GM19238 (cell line): ENCODE measurements around the gene TARS2.

Source experiments
- DNase-seq: peaks from one replicate; pipeline ENCODE4 v3.0.0; 2011; ENCODE audit warnings: low spot score; ENCODE audit not compliant: insufficient read length

TARS2 gene

DNA sequence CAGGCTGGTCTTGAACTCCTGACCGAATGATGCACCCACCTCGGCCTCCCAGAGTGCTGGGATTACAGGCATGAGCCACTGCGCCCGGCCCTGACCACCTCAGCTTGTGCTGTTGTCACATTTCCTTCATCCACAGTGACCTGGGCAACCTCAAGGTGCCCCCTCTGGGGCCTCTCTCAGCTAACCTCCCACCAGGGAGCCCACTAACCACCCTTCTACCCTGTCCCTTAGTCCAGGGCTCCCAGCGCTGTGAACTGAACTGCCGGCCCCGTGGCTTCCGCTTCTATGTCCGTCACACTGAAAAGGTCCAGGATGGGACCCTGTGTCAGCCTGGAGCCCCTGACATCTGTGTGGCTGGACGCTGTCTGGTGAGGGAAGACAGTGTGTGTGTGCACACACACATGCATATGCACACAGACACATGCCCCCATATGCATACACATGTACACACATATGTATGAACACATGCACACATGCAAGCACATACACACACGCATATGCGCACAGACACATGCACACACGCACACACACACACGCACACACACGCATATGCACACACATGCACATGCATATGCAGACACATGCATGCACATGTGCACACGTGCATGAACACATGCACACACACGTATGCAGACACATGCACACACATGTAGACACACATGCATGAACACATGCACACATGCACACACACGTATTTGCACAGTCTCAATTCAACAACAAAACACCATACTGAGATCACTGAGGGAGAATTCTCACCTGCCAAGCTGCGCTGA, 68.2 kb downstream of the TARS2 start:
- DNase-seq = no peak

DNA sequence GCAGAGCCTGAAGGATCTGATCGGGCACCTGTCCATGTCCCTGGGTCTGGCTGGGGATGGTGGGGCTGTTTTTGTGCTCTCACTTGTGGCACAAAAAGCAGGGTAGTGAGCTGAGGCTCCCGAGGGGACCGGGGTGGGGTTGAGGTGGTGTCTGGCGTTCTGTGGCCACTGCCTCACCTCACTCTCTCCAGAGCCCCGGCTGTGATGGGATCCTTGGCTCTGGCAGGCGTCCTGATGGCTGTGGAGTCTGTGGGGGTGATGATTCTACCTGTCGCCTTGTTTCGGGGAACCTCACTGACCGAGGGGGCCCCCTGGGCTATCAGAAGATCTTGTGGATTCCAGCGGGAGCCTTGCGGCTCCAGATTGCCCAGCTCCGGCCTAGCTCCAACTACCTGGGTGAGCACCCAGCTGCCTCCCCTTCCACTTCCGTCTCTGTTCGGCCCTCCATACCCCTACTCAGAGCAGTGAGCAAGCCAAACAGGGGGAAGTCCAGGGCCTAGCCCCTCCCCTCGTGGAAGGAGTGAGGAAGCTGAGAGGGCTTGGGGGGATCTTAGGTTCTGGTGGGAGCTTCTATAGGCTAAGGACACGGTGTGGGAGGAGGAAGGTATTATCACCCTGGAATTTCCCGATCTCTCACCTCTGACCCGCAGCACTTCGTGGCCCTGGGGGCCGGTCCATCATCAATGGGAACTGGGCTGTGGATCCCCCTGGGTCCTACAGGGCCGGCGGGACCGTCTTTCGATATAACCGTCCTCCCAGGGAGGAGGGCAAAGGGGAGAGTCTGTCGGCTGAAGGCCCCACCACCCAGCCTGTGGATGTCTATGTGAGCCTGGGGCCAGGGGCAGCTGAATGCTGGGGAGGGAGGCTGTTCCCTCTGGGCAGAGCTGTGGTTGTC, 69.0 kb downstream of the TARS2 start:
- no peak for DNase-seq

DNA sequence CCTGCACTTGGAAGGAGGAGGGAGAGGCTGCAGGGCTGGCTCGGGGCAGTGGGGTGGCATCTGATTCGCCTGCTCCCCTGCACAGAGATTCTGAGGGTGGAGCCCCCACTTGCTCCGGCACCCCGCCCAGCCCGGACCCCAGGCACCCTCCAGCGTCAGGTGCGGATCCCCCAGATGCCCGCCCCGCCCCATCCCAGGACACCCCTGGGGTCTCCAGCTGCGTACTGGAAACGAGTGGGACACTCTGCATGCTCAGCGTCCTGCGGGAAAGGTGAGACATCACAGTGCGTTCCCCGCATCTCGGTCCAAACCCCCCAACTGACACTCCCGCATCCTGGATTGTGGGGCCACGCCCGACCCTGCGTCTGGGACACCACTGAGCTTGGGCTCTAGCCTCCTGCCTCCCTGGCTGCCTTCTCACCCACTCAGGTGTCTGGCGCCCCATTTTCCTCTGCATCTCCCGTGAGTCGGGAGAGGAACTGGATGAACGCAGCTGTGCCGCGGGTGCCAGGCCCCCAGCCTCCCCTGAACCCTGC, 69.9 kb downstream of the TARS2 start:
- no peak for DNase-seq
